Measurements from ENCODE around the gene PIP4P1. TPM values are rescaled to one million over a fixed set of nuclear protein-coding genes. Genes with fewer than 3 reads are reported as not detected.
"Not testable (repeated sequence)": the region's sequence is repeated elsewhere in the genome, so short reads cannot be mapped to it uniquely, and the experiment has no call there.

PIP4P1 gene
- total RNA-seq (10 to 100 TPM; 34.9 to 87.1 (median 74.2) TPM), polyA plus RNA-seq (10 to 100 TPM; 20.7 to 38.5 TPM), total RNA-seq (73.9 reads per million, percentile 79 among the genes with 10 or more reads in this experiment)

DNA sequence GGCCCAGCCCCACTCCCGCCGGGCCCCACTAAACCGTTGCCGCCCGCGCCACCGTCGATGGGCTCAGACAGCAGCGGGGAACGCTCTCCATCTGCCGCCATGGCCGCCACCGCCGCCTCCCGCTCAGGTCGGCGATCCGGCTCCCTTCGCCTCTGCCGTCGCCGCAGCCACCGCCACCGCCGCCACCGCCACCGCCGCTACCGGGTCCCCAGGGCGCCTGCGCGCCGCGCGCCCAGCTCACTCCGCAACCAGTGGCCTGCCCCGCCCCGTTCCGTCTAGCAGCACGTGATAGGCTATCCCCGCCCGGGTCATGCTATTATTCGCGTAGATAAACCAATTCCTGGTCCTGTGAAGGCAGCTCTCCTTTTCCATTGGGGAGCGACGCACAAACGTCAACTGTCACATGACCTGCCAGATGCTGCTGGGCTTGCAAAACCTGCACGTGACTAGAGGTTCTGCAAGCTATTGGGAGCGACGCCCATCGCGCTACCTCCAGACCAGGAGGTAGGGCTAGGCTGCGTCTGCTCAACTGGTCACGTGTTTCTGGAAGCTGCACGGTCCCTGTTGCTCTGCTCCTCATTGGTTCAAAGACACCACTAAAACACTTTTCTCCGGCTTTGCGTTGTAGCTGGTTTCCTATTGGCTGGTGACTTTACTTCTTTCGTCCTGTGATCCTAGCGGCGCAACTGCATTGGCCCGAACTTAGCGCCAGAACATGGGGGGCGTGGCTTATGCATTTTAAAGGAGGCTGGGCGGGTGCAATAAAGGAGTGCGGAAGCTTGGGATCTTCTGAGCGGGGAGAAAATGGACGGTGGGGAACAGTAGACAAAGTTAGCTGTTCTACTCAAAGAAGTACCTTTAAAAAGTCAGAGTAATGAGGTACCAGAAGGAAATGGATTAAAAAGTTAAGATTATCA lies at the start of gene PIP4P1:
Gene PIP4P1 (minus strand): TSS at position 210 of the 917 bp plus-strand sequence. CDS start 109 bp downstream, at position 101.
- Histone ChIP-seq H3K4me1 (ENCODE audit: control insufficient read depth in 2 of 2, insufficient read depth in 2 of 2, low read length in 2 of 2) (peaks cover 19 to 20% of the 10 kb centered on the region in 2 donors), H3K9me3 (ENCODE audit: control insufficient read depth in 2 of 3, low read length in 3 of 3) (no peaks in the 10 kb centered on the region), H3K4me3 (ENCODE audit: low read length) (peak within 1 kb of the TSS; percentile 83), H3K36me3 (ENCODE audit: control insufficient read depth in 2 of 3, insufficient read depth in 3 of 3, low read length in 3 of 3) (peaks cover 19 to 37% (median 25%) of the 10 kb centered on the region in 3 experiments), H3K27ac (ENCODE audit: low read depth, low read length) (peak within 1 kb of the TSS; percentile 96), H3K27me3 (ENCODE audit: control insufficient read depth in 2 of 2, insufficient read depth in 2 of 2, low read length in 2 of 2) (no peaks in the 10 kb centered on the region)
- POLR2A ChIA-PET: interaction anchor here (0.5 to 4.9 kb wide), 30 partner anchors 8 to 320 kb away, joined by 3 to 38 read pairs (median 5); partner anchors contain the start of genes PARP2, PNP, RNASE4 and RNASE6
- CTCF ChIA-PET: interaction anchor here (0.6 to 1.6 kb wide), 6 partner anchors 10 to 47 kb away, joined by 3 to 8 read pairs (median 3); no protein-coding TSS in a partner anchor
- Mint-ChIP-seq H3K27me3 (peaks cover 0 to 2% (median 0%) of the 10 kb centered on the region in 5 donors), H3K9me3 (peaks cover 0 to 5% (median 0%) of the 10 kb centered on the region in 11 donors), H3K27ac (peak within 1 kb of the TSS; percentile 88 to 99 (median 92)), H3K4me1 (peaks cover 18 to 36% (median 32%) of the 10 kb centered on the region in 7 donors), H3K4me3 (peak within 1 kb of the TSS; percentile 81 to 97 (median 92)), H3K36me3 (peaks cover 5 to 20% (median 9%) of the 10 kb centered on the region in 5 donors)
- DNase-seq (peak; percentile 95 to 100 (median 99)), ATAC-seq (peak; percentile 92)
- intact Hi-C loops (cut with micrococcal nuclease): loop anchor here (1.0 to 5.0 kb wide), 10 partner anchors 8 to 923 kb away; partner anchors contain the start of genes PARP2 (in 2 of the 2), PNP (in 2 of the 2), TEP1 (in 2 of the 2) and HNRNPC (in 1 of the 2)

DNA sequence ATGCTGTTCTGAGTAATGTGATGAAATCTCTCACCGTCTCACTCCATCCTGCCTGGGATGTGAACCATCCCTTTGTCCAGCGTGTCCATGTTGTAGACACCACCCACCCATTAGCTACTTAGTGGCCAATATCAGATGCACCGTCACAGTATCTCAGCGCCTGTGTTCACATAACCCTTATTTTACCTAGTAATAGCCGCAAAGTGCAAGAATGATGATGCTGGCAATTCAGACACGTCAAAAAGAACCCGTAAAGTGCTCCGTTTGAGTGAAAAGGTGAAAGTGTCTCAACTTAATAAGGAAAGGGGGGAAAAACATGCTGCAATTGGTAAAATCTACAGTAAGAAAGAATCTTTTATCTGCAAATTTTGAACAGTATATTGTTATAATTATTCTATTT lies 47.1 kb upstream of the PIP4P1 start:
- ChIA-PET CTCF (no interaction called here), POLR2A (no interaction called here)
- Mint-ChIP-seq H3K9me3 (peaks cover 0 to 3% (median 0%) of the 10 kb centered on the region in 11 donors), H3K4me3 (no peak overlapping the region), H3K4me1 (peaks cover 0 to 12% (median 7%) of the 10 kb centered on the region in 7 donors), H3K36me3 (no peaks in the 10 kb centered on the region), H3K27me3 (peaks cover 0 to 13% (median 0%) of the 10 kb centered on the region in 5 donors), H3K27ac (peak overlapping the region in 1 of 9 donors; percentile 14)
- Histone ChIP-seq H3K36me3 (ENCODE audit: control insufficient read depth in 2 of 3, insufficient read depth in 3 of 3, low read length in 3 of 3) (no peaks in the 10 kb centered on the region), H3K9me3 (ENCODE audit: control insufficient read depth in 2 of 3, low read length in 3 of 3) (no peaks in the 10 kb centered on the region), H3K4me3 (ENCODE audit: low read length) (no peak overlapping the region), H3K4me1 (ENCODE audit: control insufficient read depth in 2 of 2, insufficient read depth in 2 of 2, low read length in 2 of 2) (no peaks in the 10 kb centered on the region), H3K27ac (ENCODE audit: low read depth, low read length) (no peak overlapping the region), H3K27me3 (ENCODE audit: control insufficient read depth in 2 of 2, insufficient read depth in 2 of 2, low read length in 2 of 2) (no peaks in the 10 kb centered on the region)
- ATAC-seq: no peak
- intact Hi-C loops (cut with micrococcal nuclease): no loop called here
- no peak for DNase-seq

DNA sequence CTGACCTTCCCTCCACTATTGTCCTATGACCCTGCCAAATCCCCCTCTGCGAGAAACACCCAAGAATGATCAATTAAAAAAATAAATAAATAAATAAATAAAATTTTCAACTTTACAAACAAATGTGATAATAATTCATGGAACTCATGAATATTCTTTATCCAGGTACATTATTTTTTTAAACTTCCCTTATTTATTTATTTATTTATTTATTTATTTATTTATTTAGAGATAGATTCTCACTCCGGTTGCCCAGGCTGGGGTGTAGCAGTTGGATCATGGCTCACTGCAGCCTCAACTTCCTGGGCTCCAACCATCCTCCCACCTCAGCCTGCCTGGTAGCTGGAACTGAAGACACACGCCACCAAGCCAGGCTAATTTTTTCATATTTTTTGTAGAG lies 46.3 kb upstream of the PIP4P1 start:
- intact Hi-C loops (cut with micrococcal nuclease); H3K4me1 ChIP-seq (ENCODE audit: control insufficient read depth in 2 of 2, insufficient read depth in 2 of 2, low read length in 2 of 2); ATAC-seq; H3K27me3 ChIP-seq (ENCODE audit: control insufficient read depth in 2 of 2, insufficient read depth in 2 of 2, low read length in 2 of 2); H3K36me3 Mint-ChIP-seq; H3K4me3 Mint-ChIP-seq; H3K27ac ChIP-seq (ENCODE audit: low read depth, low read length); H3K36me3 ChIP-seq (ENCODE audit: control insufficient read depth in 2 of 3, insufficient read depth in 3 of 3, low read length in 3 of 3); CTCF ChIA-PET; POLR2A ChIA-PET; H3K9me3 Mint-ChIP-seq; H3K4me3 ChIP-seq (ENCODE audit: low read length); H3K9me3 ChIP-seq (ENCODE audit: control insufficient read depth in 2 of 3, low read length in 3 of 3); DNase-seq: not testable (repeated sequence)
- Mint-ChIP-seq H3K27me3 (peaks cover 0 to 13% (median 0%) of the 10 kb centered on the region in 5 donors), H3K4me1 (peaks cover 0 to 11% (median 8%) of the 10 kb centered on the region in 7 donors), H3K27ac (peak overlapping the region in 1 of 9 donors; percentile 14)

DNA sequence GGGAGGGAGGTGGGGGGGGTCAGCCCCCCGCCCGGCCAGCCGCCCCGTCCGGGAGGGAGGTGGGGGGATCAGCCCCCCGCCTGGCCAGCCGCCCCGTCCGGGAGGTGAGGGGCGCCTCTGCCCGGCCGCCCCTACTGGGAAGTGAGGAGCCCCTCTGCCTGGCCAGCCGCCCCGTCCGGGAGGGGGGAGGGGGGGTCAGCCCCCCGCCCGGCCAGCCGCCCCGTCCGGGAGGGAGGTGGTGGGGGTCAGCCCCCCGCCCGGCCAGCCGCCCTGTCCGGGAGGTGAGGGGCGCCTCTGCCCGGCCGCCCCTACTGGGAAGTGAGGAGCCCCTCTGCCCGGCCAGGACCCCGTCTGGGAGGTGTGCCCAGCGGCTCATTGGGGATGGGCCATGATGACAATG lies 45.5 kb upstream of the PIP4P1 start:
- H3K27ac ChIP-seq (ENCODE audit: low read depth, low read length); H3K36me3 ChIP-seq (ENCODE audit: control insufficient read depth in 2 of 3, insufficient read depth in 3 of 3, low read length in 3 of 3); H3K27ac Mint-ChIP-seq; H3K4me1 ChIP-seq (ENCODE audit: control insufficient read depth in 2 of 2, insufficient read depth in 2 of 2, low read length in 2 of 2); DNase-seq; H3K4me3 ChIP-seq (ENCODE audit: low read length); H3K9me3 Mint-ChIP-seq; CTCF ChIA-PET; POLR2A ChIA-PET; ATAC-seq; intact Hi-C loops (cut with micrococcal nuclease); H3K27me3 ChIP-seq (ENCODE audit: control insufficient read depth in 2 of 2, insufficient read depth in 2 of 2, low read length in 2 of 2); H3K4me3 Mint-ChIP-seq; H3K9me3 ChIP-seq (ENCODE audit: control insufficient read depth in 2 of 3, low read length in 3 of 3); H3K4me1 Mint-ChIP-seq; H3K36me3 Mint-ChIP-seq: not testable (repeated sequence)
- peaks cover 0 to 13% (median 0%) of the 10 kb centered on the region in 5 donors for H3K27me3 Mint-ChIP-seq

DNA sequence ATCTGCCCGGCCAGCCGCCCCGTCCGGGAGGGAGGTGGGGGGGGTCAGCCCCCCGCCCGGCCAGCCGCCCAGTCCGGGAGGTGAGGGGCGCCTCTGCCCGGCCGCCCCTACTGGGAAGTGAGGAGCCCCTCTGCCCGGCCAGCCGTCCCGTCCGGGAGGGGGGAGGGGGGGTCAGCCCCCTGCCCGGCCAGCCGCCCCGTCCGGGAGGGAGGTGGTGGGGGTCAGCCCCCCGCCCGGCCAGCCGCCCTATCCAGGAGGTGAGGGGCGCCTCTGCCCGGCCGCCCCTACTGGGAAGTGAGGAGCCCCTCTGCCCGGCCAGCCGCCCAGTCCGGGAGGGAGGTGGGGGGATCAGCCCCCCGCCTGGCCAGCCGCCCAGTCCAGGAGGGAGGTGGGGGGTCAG lies 45.0 kb upstream of the PIP4P1 start:
- H3K4me3 ChIP-seq (ENCODE audit: low read length); H3K36me3 Mint-ChIP-seq; H3K27ac ChIP-seq (ENCODE audit: low read depth, low read length); H3K9me3 ChIP-seq (ENCODE audit: control insufficient read depth in 2 of 3, low read length in 3 of 3); H3K4me1 Mint-ChIP-seq; POLR2A ChIA-PET; DNase-seq; CTCF ChIA-PET; intact Hi-C loops (cut with micrococcal nuclease); H3K9me3 Mint-ChIP-seq; H3K27me3 ChIP-seq (ENCODE audit: control insufficient read depth in 2 of 2, insufficient read depth in 2 of 2, low read length in 2 of 2); ATAC-seq; H3K4me1 ChIP-seq (ENCODE audit: control insufficient read depth in 2 of 2, insufficient read depth in 2 of 2, low read length in 2 of 2); H3K27ac Mint-ChIP-seq; H3K4me3 Mint-ChIP-seq; H3K36me3 ChIP-seq (ENCODE audit: control insufficient read depth in 2 of 3, insufficient read depth in 3 of 3, low read length in 3 of 3): not testable (repeated sequence)
- peaks cover 0 to 11% (median 0%) of the 10 kb centered on the region in 5 donors for H3K27me3 Mint-ChIP-seq

DNA sequence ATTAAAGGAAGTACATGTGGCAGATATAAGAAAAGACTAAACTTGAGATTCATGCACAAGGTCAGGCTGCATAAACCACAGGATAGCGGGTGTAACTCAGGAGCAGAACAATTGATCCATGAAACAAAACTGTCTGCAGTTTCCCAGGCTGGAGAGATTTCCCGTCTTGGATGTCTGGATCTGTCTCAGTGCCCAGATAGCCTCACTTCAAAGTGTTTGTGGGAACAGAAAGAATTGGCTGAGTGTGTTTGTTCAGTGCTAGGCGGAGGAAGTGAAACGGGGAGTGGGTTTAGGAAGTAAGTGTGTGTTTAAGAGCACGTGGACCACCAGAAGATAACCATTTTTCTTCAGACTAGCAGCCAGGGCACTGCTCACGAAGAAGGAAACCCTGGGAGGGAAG lies 42.7 kb upstream of the PIP4P1 start:
- Histone ChIP-seq H3K4me1 (ENCODE audit: control insufficient read depth in 2 of 2, insufficient read depth in 2 of 2, low read length in 2 of 2) (no peaks in the 10 kb centered on the region), H3K27ac (ENCODE audit: low read depth, low read length) (no peak overlapping the region), H3K27me3 (ENCODE audit: control insufficient read depth in 2 of 2, insufficient read depth in 2 of 2, low read length in 2 of 2) (no peaks in the 10 kb centered on the region), H3K36me3 (ENCODE audit: control insufficient read depth in 2 of 3, insufficient read depth in 3 of 3, low read length in 3 of 3) (no peaks in the 10 kb centered on the region), H3K9me3 (ENCODE audit: control insufficient read depth in 2 of 3, low read length in 3 of 3) (no peaks in the 10 kb centered on the region), H3K4me3 (ENCODE audit: low read length) (no peak overlapping the region)
- Mint-ChIP-seq H3K4me3 (no peak overlapping the region), H3K4me1 (peaks cover 0 to 9% (median 7%) of the 10 kb centered on the region in 7 donors), H3K9me3 (no peaks in the 10 kb centered on the region), H3K27me3 (peaks cover 0 to 8% (median 0%) of the 10 kb centered on the region in 5 donors), H3K27ac (peak overlapping the region in 1 of 9 donors; percentile 17), H3K36me3 (no peaks in the 10 kb centered on the region)
- intact Hi-C loops (cut with micrococcal nuclease): no loop called here
- CTCF ChIA-PET: interaction anchor here (0.5 kb wide), 1 partner anchor 14 kb away, joined by 3 read pairs; no protein-coding TSS in a partner anchor
- ATAC-seq (no peak), DNase-seq (no peak)
- POLR2A ChIA-PET: interaction anchor here (0.5 kb wide), 1 partner anchor 42 kb away, joined by 3 read pairs; no protein-coding TSS in a partner anchor
